ENCODE data around the gene DGKD. TPM values are rescaled to one million over a fixed set of nuclear protein-coding genes. Genes with fewer than 3 reads are reported as not detected.

DGKD gene
- total RNA-seq, 1 experiment from 2014 or later = 105 TPM

- BruUV-seq (replicated peaks) = no TSS peak
- no peaks in the 10 kb centered on the region for H3K4me1 Mint-ChIP-seq (ENCODE audit: low read depth, unreplicated experiment)
- H3K27ac Mint-ChIP-seq (ENCODE audit: unreplicated experiment) = no peak overlapping the region
- intact Hi-C loops (cut with micrococcal nuclease; ENCODE audit: unreplicated experiment) = no loop called here
- no peak overlapping the region for H3K4me3 Mint-ChIP-seq (ENCODE audit: unreplicated experiment)
- DNase-seq = no peak
- H3K9me3 Mint-ChIP-seq (ENCODE audit: unreplicated experiment) = no peaks in the 10 kb centered on the region
- H3K27me3 Mint-ChIP-seq (ENCODE audit: insufficient read depth, unreplicated experiment) = no peaks in the 10 kb centered on the region
- H3K36me3 Mint-ChIP-seq (ENCODE audit: insufficient read depth, unreplicated experiment) = peaks cover 86% of the 10 kb centered on the region
- Histone ChIP-seq H3K4me3 (ENCODE audit: low read depth, low read length) (no peak overlapping the region), H3K27me3 (replicated peaks; ENCODE audit: control insufficient read depth, insufficient read depth, low read length) (no peaks in the 10 kb centered on the region), H3K36me3 (ENCODE audit: control insufficient read depth, insufficient read depth, low read length) (peaks cover 2% of the 10 kb centered on the region; the same call in 1 of the 2 replicates), H3K9me3 (no peaks in the 10 kb centered on the region), H3K4me1 (no peaks in the 10 kb centered on the region)
- no peak for TF ChIP-seq CTCF (IDR thresholded peaks at IDR 0.05; ENCODE audit: insufficient read depth in 1 of 2, low read depth in 1 of 2, low read length in 1 of 2, severe bottlenecking in 1 of 2, unreplicated experiment in 1 of 2)
- POLR2A ChIA-PET = no interaction called here
- CTCF ChIA-PET = no interaction called here
Observed at GRCh38 chr2:233458826-233459225, 104.5 kb downstream of the DGKD start.

- CTCF ChIA-PET = no interaction called here
Observed at GRCh38 chr2:233459426-233459825, 105.1 kb downstream of the DGKD start.

GRCh38 chr2:233460726-233461441 is 106.6 kb downstream of the DGKD start:
- DNase-seq = no peak
- no peak overlapping the region for H3K4me3 ChIP-seq (ENCODE audit: low read depth, low read length)
- Mint-ChIP-seq H3K4me1 (ENCODE audit: low read depth, unreplicated experiment) (no peaks in the 10 kb centered on the region), H3K27me3 (ENCODE audit: insufficient read depth, unreplicated experiment) (no peaks in the 10 kb centered on the region), H3K27ac (ENCODE audit: unreplicated experiment) (no peak overlapping the region), H3K36me3 (ENCODE audit: insufficient read depth, unreplicated experiment) (peaks cover 80% of the 10 kb centered on the region), H3K9me3 (ENCODE audit: unreplicated experiment) (no peaks in the 10 kb centered on the region), H3K4me3 (ENCODE audit: unreplicated experiment) (no peak overlapping the region)
- H3K4me1 ChIP-seq = no peaks in the 10 kb centered on the region
- BruUV-seq (replicated peaks) = no TSS peak
- H3K36me3 ChIP-seq (ENCODE audit: control insufficient read depth, insufficient read depth, low read length) = peaks cover 2% of the 10 kb centered on the region; the same call in 1 of the 2 replicates
- H3K9me3 ChIP-seq = no peaks in the 10 kb centered on the region
- intact Hi-C loops (cut with micrococcal nuclease; ENCODE audit: unreplicated experiment) = no loop called here
- CTCF ChIA-PET = interaction anchor here (0.6 kb wide), 1 partner anchor 151 kb away, joined by 4 read pairs; no protein-coding TSS in a partner anchor
- TF ChIP-seq CTCF (IDR thresholded peaks at IDR 0.05; ENCODE audit: insufficient read depth in 1 of 2, low read depth in 1 of 2, low read length in 1 of 2, severe bottlenecking in 1 of 2, unreplicated experiment in 1 of 2) = no peak
- no peaks in the 10 kb centered on the region for H3K27me3 ChIP-seq (replicated peaks; ENCODE audit: control insufficient read depth, insufficient read depth, low read length)
- POLR2A ChIA-PET = no interaction called here

More at GRCh38 chr2:233459426-233459825, 105.1 kb downstream of the DGKD start:
- no peak overlapping the region for H3K4me3 ChIP-seq (ENCODE audit: low read depth, low read length)
- intact Hi-C loops (cut with micrococcal nuclease; ENCODE audit: unreplicated experiment) = no loop called here
- no peaks in the 10 kb centered on the region for H3K9me3 Mint-ChIP-seq (ENCODE audit: unreplicated experiment)
- peaks cover 86% of the 10 kb centered on the region for H3K36me3 Mint-ChIP-seq (ENCODE audit: insufficient read depth, unreplicated experiment)
- no peak overlapping the region for H3K27ac Mint-ChIP-seq (ENCODE audit: unreplicated experiment)
- H3K9me3 ChIP-seq = no peaks in the 10 kb centered on the region
- H3K4me1 Mint-ChIP-seq (ENCODE audit: low read depth, unreplicated experiment) = no peaks in the 10 kb centered on the region
- POLR2A ChIA-PET = no interaction called here
- BruUV-seq (replicated peaks) = no TSS peak
- no peaks in the 10 kb centered on the region for H3K27me3 Mint-ChIP-seq (ENCODE audit: insufficient read depth, unreplicated experiment)
- peaks cover 2% of the 10 kb centered on the region; the same call in 1 of the 2 replicates for H3K36me3 ChIP-seq (ENCODE audit: control insufficient read depth, insufficient read depth, low read length)
- H3K4me1 ChIP-seq = no peaks in the 10 kb centered on the region
- no peak for TF ChIP-seq CTCF (IDR thresholded peaks at IDR 0.05; ENCODE audit: insufficient read depth in 1 of 2, low read depth in 1 of 2, low read length in 1 of 2, severe bottlenecking in 1 of 2, unreplicated experiment in 1 of 2)
- DNase-seq = no peak
- H3K27me3 ChIP-seq (replicated peaks; ENCODE audit: control insufficient read depth, insufficient read depth, low read length) = no peaks in the 10 kb centered on the region
- no peak overlapping the region for H3K4me3 Mint-ChIP-seq (ENCODE audit: unreplicated experiment)

Measured in Caco-2 (cell line).